GM23338 (cell line): ENCODE measurements around the gene DSCAML1. TPM values are rescaled to one million over a fixed set of nuclear protein-coding genes. Genes with fewer than 3 reads are reported as not detected.

Experiments used
- ATAC-seq: fragments of 200-7000 bp; cut with Tn5 transposase; 3 replicates; pipeline ENCODE4 v1.9.1; 2020
- DNase-seq: peaks from one replicate; pipeline ENCODE4 v3.0.0-alpha.2; 2015; ENCODE audit warnings: low spot score
- H2AFZ ChIP-seq: fragments of 200-600 bp; sonication (generic); 2 replicates; pipeline ENCODE4 v1.8.0; 2016; ENCODE audit warnings: antibody characterized with exemption, mild to moderate bottlenecking, moderate library complexity
- H3F3A ChIP-seq: fragments of 200-600 bp; sonication (generic); replicated peaks from 2 replicates; pipeline ENCODE4 v1.8.0; 2017; ENCODE audit warnings: antibody characterized with exemption, mixed run types, low read depth
- H3K27ac ChIP-seq: fragments of 200-600 bp; sonication (generic); 2 replicates; pipeline ENCODE4 v1.6.1; 2016; ENCODE audit warnings: low read depth
- H3K27me3 ChIP-seq: fragments of 200-600 bp; sonication (generic); 2 replicates; pipeline ENCODE4 v1.8.0; 2016; ENCODE audit warnings: mild to moderate bottlenecking, mixed run types, moderate library complexity; ENCODE audit not compliant: insufficient read depth
- H3K36me3 ChIP-seq: fragments of 200-600 bp; sonication (generic); 2 replicates; pipeline ENCODE4 v1.8.0; 2016; ENCODE audit warnings: mild to moderate bottlenecking; ENCODE audit not compliant: insufficient read depth
- H3K4me1 ChIP-seq: fragments of 200-600 bp; sonication (generic); 2 replicates; pipeline ENCODE4 v1.8.0; 2016; ENCODE audit warnings: mild to moderate bottlenecking, moderate library complexity; ENCODE audit not compliant: insufficient read depth
- H3K4me2 ChIP-seq: fragments of 200-600 bp; sonication (generic); 2 replicates; pipeline ENCODE4 v1.7.1; 2017; ENCODE audit warnings: mixed run types
- H3K4me3 ChIP-seq: fragments of 200-600 bp; sonication (generic); 2 replicates; pipeline ENCODE4 v1.6.1; 2016; ENCODE audit warnings: mixed run types
- H3K79me2 ChIP-seq: fragments of 200-600 bp; sonication (generic); replicated peaks from 2 replicates; pipeline ENCODE4 v1.8.0; 2017; ENCODE audit warnings: mild to moderate bottlenecking; ENCODE audit not compliant: insufficient read depth
- H3K9me2 ChIP-seq: fragments of 200-600 bp; sonication (generic); 2 replicates; pipeline ENCODE4 v1.8.0; 2017; ENCODE audit not compliant: insufficient read depth
- H4K20me1 ChIP-seq: fragments of 200-600 bp; sonication (generic); replicated peaks from 2 replicates; pipeline ENCODE4 v1.8.0; 2017; ENCODE audit warnings: mild to moderate bottlenecking; ENCODE audit not compliant: insufficient read depth
- H3K27ac Mint-ChIP-seq: 2 replicates; pipeline ENCODE4 v1.8.0; 2020; ENCODE audit warnings: inconsistent platforms, mild to moderate bottlenecking, moderate library complexity, mixed read lengths
- H3K27me3 Mint-ChIP-seq: 3 replicates; pipeline ENCODE4 v1.8.0; 2022; ENCODE audit warnings: low read depth, mild to moderate bottlenecking, moderate library complexity, mixed read lengths, inconsistent platforms; ENCODE audit not compliant: insufficient read depth, poor library complexity
- H3K36me3 Mint-ChIP-seq: 3 replicates; pipeline ENCODE4 v1.8.0; 2021; ENCODE audit warnings: low read depth, mild to moderate bottlenecking, inconsistent platforms, moderate library complexity, mixed read lengths
- H3K4me1 Mint-ChIP-seq: 3 replicates; pipeline ENCODE4 v1.8.0; 2020; ENCODE audit warnings: mild to moderate bottlenecking, inconsistent platforms, mixed read lengths
- H3K4me3 Mint-ChIP-seq: 3 replicates; pipeline ENCODE4 v1.8.0; 2021; ENCODE audit warnings: moderate library complexity, mild to moderate bottlenecking, inconsistent platforms, mixed read lengths
- H3K9me3 Mint-ChIP-seq: 3 replicates; pipeline ENCODE4 v1.8.0; 2020; ENCODE audit warnings: moderate library complexity, mild to moderate bottlenecking, inconsistent platforms, mixed read lengths
- CREB1 ChIP-seq: fragments of 250-450 bp; sonication (Bioruptor Pico); IDR thresholded peaks from 2 replicates; pipeline ENCODE4 v1.5.0; 2020; ENCODE audit warnings: low read depth, mild to moderate bottlenecking, moderate library complexity
- ETS1 ChIP-seq: IDR thresholded peaks from 2 replicates; pipeline ENCODE4 v1.6.1; 2016; ENCODE audit warnings: antibody characterized with exemption
- EZH2 ChIP-seq: fragments of 200-600 bp; sonication (generic); IDR thresholded peaks from one replicate; pipeline ENCODE4 v1.8.0; 2017; ENCODE audit warnings: antibody characterized with exemption, mild to moderate bottlenecking, low read depth; ENCODE audit not compliant: unreplicated experiment
- EZH2phosphoT487 ChIP-seq: fragments of 200-600 bp; sonication (generic); IDR thresholded peaks from one replicate; pipeline ENCODE4 v1.8.1; 2018; ENCODE audit warnings: antibody characterized with exemption; ENCODE audit not compliant: unreplicated experiment
- JUNB ChIP-seq: IDR thresholded peaks from one replicate; pipeline ENCODE4 v1.6.1; 2016; ENCODE audit warnings: antibody characterized with exemption; ENCODE audit not compliant: unreplicated experiment
- POLR2AphosphoS5 ChIP-seq: IDR thresholded peaks from 2 replicates; pipeline ENCODE4 v1.6.1; 2016; ENCODE audit warnings: antibody characterized with exemption, low read depth
- REST ChIP-seq: IDR thresholded peaks from one replicate; pipeline ENCODE4 v1.6.1; 2018; ENCODE audit warnings: antibody characterized with exemption; ENCODE audit not compliant: unreplicated experiment
- STAT1 ChIP-seq: IDR thresholded peaks from one replicate; pipeline ENCODE4 v1.6.1; 2016; ENCODE audit warnings: antibody characterized with exemption; ENCODE audit not compliant: unreplicated experiment
- ZNF114 ChIP-seq: fragments of 250-450 bp; sonication (Bioruptor Pico); IDR thresholded peaks from 2 replicates; pipeline ENCODE4 v1.5.0; 2020; ENCODE audit warnings: mild to moderate bottlenecking, moderate library complexity
- ZNF331 ChIP-seq: fragments of 250-450 bp; sonication (Bioruptor Pico); IDR thresholded peaks from 2 replicates; pipeline ENCODE4 v1.5.0; 2020; ENCODE audit warnings: low read depth, mild to moderate bottlenecking, moderate library complexity
- polyA plus RNA-seq: library from polyadenylated mRNA; unstranded; fragments of >200 nt; fragmentation: Nextera tagmentation; extraction: Ambion mirVana; gene quantifications from 2 replicates; pipeline ENCODE4 v1.2.1, GENCODE V29; 2016
- total RNA-seq: library from RNA; depleted of rRNA; stranded (reverse); fragments of >200 nt; shearing (Covaris generic); gene quantifications from 2 replicates; pipeline ENCODE4 v1.2.3, GENCODE V29; 2014
- TF ChIP-seq, protein P1 (sequence below): fragments of 250-450 bp; sonication (Bioruptor Pico); IDR thresholded peaks from 2 replicates; pipeline ENCODE4 v1.5.0; 2020; ENCODE audit warnings: mild to moderate bottlenecking, moderate library complexity

The DSCAML1 gene
- total and polyA plus RNA-seq, 2 experiments from 2014 or later = 0.17 TPM; not detected in 1

DNA sequence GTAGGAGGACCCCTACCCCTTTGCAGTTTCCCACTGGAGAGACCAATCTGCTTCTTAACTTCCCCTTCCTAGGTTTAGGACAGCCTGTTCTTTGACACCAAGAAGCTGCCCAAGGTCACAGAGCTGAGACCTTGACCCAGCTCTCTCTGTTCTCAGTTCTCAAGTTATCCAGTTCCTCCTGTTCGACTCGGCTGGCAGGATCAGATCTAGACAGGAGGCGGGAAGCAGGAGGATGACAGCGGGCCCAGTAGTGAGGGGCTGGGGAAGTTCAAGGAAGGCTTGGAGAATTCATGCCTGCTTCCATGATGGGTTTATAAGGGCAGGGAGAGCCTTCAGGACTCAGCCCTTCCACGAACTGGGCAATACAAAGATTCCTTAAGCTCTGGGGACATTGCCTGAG is 210.6 kb downstream of the DSCAML1 start (continued):
- TF ChIP-seq, protein P1, sequence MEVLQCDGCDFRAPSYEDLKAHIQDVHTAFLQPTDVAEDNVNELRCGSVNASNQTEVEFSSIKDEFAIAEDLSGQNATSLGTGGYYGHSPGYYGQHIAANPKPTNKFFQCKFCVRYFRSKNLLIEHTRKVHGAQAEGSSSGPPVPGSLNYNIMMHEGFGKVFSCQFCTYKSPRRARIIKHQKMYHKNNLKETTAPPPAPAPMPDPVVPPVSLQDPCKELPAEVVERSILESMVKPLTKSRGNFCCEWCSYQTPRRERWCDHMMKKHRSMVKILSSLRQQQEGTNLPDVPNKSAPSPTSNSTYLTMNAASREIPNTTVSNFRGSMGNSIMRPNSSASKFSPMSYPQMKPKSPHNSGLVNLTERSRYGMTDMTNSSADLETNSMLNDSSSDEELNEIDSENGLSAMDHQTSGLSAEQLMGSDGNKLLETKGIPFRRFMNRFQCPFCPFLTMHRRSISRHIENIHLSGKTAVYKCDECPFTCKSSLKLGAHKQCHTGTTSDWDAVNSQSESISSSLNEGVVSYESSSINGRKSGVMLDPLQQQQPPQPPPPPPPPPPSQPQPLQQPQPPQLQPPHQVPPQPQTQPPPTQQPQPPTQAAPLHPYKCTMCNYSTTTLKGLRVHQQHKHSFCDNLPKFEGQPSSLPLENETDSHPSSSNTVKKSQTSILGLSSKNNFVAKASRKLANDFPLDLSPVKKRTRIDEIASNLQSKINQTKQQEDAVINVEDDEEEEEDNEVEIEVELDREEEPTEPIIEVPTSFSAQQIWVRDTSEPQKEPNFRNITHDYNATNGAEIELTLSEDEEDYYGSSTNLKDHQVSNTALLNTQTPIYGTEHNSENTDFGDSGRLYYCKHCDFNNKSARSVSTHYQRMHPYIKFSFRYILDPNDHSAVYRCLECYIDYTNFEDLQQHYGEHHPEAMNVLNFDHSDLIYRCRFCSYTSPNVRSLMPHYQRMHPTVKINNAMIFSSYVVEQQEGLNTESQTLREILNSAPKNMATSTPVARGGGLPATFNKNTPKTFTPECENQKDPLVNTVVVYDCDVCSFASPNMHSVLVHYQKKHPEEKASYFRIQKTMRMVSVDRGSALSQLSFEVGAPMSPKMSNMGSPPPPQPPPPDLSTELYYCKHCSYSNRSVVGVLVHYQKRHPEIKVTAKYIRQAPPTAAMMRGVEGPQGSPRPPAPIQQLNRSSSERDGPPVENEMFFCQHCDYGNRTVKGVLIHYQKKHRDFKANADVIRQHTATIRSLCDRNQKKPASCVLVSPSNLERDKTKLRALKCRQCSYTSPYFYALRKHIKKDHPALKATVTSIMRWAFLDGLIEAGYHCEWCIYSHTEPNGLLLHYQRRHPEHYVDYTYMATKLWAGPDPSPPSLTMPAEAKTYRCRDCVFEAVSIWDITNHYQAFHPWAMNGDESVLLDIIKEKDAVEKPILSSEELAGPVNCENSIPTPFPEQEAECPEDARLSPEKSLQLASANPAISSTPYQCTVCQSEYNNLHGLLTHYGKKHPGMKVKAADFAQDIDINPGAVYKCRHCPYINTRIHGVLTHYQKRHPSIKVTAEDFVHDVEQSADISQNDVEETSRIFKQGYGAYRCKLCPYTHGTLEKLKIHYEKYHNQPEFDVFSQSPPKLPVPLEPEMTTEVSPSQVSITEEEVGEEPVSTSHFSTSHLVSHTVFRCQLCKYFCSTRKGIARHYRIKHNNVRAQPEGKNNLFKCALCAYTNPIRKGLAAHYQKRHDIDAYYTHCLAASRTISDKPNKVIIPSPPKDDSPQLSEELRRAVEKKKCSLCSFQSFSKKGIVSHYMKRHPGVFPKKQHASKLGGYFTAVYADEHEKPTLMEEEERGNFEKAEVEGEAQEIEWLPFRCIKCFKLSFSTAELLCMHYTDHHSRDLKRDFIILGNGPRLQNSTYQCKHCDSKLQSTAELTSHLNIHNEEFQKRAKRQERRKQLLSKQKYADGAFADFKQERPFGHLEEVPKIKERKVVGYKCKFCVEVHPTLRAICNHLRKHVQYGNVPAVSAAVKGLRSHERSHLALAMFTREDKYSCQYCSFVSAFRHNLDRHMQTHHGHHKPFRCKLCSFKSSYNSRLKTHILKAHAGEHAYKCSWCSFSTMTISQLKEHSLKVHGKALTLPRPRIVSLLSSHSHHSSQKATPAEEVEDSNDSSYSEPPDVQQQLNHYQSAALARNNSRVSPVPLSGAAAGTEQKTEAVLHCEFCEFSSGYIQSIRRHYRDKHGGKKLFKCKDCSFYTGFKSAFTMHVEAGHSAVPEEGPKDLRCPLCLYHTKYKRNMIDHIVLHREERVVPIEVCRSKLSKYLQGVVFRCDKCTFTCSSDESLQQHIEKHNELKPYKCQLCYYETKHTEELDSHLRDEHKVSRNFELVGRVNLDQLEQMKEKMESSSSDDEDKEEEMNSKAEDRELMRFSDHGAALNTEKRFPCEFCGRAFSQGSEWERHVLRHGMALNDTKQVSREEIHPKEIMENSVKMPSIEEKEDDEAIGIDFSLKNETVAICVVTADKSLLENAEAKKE = no peak

GRCh38 chr11:117585631-117586030 is 211.4 kb downstream of the DSCAML1 start:
- no peak for ATAC-seq
- Mint-ChIP-seq H3K27ac (no peak overlapping the region), H3K4me1 (peaks cover 34% of the 10 kb centered on the region), H3K36me3 (no peaks in the 10 kb centered on the region), H3K9me3 (no peaks in the 10 kb centered on the region), H3K27me3 (peaks cover 17% of the 10 kb centered on the region), H3K4me3 (no peak overlapping the region)
- Histone ChIP-seq H3K4me1 (peaks cover 19% of the 10 kb centered on the region), H2AFZ (no peak overlapping the region), H3K79me2 (no peaks in the 10 kb centered on the region), H3K9me2 (no peaks in the 10 kb centered on the region), H3K4me2 (no peak overlapping the region), H3K4me3 (no peak overlapping the region), H3F3A (no peaks in the 10 kb centered on the region), H4K20me1 (no peaks in the 10 kb centered on the region), H3K36me3 (no peaks in the 10 kb centered on the region), H3K27ac (no peak overlapping the region), H3K27me3 (no peaks in the 10 kb centered on the region)
- DNase-seq = no peak
- TF ChIP-seq ZNF114 (no peak), EZH2 (no peak), REST (no peak), CREB1 (CRISPR knock-in tag) (no peak), ETS1 (no peak), JUNB (no peak), ZNF331 (CRISPR knock-in tag) (no peak), STAT1 (no peak), EZH2phosphoT487 (no peak), POLR2AphosphoS5 (no peak)
